ENCODE data around the gene PCDHB16.

PCDHB16 gene

DNA sequence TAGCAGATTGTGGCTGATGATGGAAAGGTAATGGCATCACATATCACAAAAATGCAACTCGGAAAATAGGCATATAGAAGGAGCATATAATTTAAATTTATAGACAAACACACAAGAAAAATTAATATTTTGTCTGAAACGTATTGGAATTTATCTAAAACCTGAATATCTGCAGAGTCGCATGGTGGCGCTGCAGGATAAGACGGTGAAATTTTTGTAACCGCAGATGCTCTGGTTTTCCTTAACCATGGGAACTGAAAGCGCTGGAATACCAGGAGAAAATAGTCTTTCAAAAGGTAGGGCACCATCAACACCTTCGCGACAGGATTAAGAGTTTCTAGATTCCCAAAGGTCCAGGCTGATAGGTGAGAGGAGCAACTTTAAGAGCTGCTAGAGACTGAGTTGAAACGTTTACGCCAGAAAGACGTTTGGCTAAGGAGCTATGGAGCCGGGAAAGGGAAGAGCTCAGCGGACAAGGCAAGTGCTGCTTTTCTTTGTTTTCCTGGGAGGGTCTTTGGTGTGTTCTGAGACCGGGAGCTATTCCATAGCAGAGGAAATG, 52.0 kb downstream of the PCDHB16 start:
- no peak for DNase-seq (ENCODE audit: low spot score)
